MM.1S (cell line): ENCODE results near the gene CHP1.

Source experiments
- DNase-seq: peaks from one replicate; pipeline ENCODE4 v3.0.0-alpha.2; 2015
- H2AFZ ChIP-seq: fragments of 300-600 bp; sonication (generic); 2 replicates; pipeline ENCODE4 v1.6.0; 2016; ENCODE audit warnings: antibody characterized with exemption, low read length
- H3F3A ChIP-seq: fragments of 300-600 bp; sonication (generic); 2 replicates; pipeline ENCODE4 v1.6.1; 2016; ENCODE audit warnings: mild to moderate bottlenecking, antibody characterized with exemption, low read length, moderate library complexity, mixed read lengths; ENCODE audit not compliant: insufficient read depth
- H3K27ac ChIP-seq: fragments of 300-600 bp; sonication (generic); 2 replicates; pipeline ENCODE4 v1.5.1; 2016; ENCODE audit warnings: mild to moderate bottlenecking, low read length
- H3K27me3 ChIP-seq: fragments of 300-600 bp; sonication (generic); replicated peaks from 2 replicates; pipeline ENCODE4 v1.6.0; 2016; ENCODE audit warnings: low read length; ENCODE audit not compliant: insufficient read depth
- H3K36me3 ChIP-seq: fragments of 300-600 bp; sonication (generic); replicated peaks from 2 replicates; pipeline ENCODE4 v1.6.1; 2016; ENCODE audit warnings: mild to moderate bottlenecking, low read length, mixed read lengths; ENCODE audit not compliant: insufficient read depth
- H3K4me1 ChIP-seq: fragments of 300-600 bp; sonication (generic); 2 replicates; pipeline ENCODE4 v1.6.1; 2016; ENCODE audit warnings: low read length, mixed read lengths
- H3K4me2 ChIP-seq: fragments of 300-600 bp; sonication (generic); 2 replicates; pipeline ENCODE4 v1.6.0; 2016; ENCODE audit warnings: low read depth, low read length
- H3K4me3 ChIP-seq: fragments of 300-600 bp; sonication (generic); 2 replicates; pipeline ENCODE4 v1.5.1; 2016; ENCODE audit warnings: low read length, mixed read lengths
- H3K79me2 ChIP-seq: fragments of 300-600 bp; sonication (generic); 2 replicates; pipeline ENCODE4 v1.6.1; 2016; ENCODE audit warnings: mixed run types, low read length, mixed read lengths
- H3K9ac ChIP-seq: fragments of 300-600 bp; sonication (generic); 2 replicates; pipeline ENCODE4 v1.6.1; 2016; ENCODE audit warnings: low read length, mixed read lengths
- H3K9me2 ChIP-seq: fragments of 300-600 bp; sonication (generic); replicated peaks from 2 replicates; pipeline ENCODE4 v1.6.1; 2016; ENCODE audit warnings: mild to moderate bottlenecking, low read length, mixed read lengths; ENCODE audit not compliant: insufficient read depth
- H3K9me3 ChIP-seq: fragments of 300-600 bp; sonication (generic); replicated peaks from 2 replicates; pipeline ENCODE4 v1.6.1; 2016; ENCODE audit warnings: mild to moderate bottlenecking, low read length, mixed read lengths; ENCODE audit not compliant: insufficient read depth
- H4K20me1 ChIP-seq: fragments of 300-600 bp; sonication (generic); 2 replicates; pipeline ENCODE4 v1.6.1; 2016; ENCODE audit warnings: mild to moderate bottlenecking, low read length, moderate library complexity, mixed read lengths; ENCODE audit not compliant: insufficient read depth
- CTCF ChIP-seq: fragments of 300-600 bp; sonication (generic); IDR thresholded peaks from 2 replicates; pipeline ENCODE4 v1.5.1; 2016; ENCODE audit warnings: antibody characterized with exemption, low read length, mixed read lengths
- EZH2 ChIP-seq: fragments of 300-600 bp; sonication (generic); optimal IDR thresholded peaks from 2 replicates; pipeline ENCODE3; 2017; ENCODE audit warnings: low read depth, mild to moderate bottlenecking, antibody characterized with exemption, low read length, mixed read lengths
- EZH2phosphoT487 ChIP-seq: fragments of 300-600 bp; sonication (generic); IDR thresholded peaks from 2 replicates; pipeline ENCODE4 v1.6.1; 2018; ENCODE audit warnings: antibody characterized with exemption, low read length

The CHP1 gene

DNA sequence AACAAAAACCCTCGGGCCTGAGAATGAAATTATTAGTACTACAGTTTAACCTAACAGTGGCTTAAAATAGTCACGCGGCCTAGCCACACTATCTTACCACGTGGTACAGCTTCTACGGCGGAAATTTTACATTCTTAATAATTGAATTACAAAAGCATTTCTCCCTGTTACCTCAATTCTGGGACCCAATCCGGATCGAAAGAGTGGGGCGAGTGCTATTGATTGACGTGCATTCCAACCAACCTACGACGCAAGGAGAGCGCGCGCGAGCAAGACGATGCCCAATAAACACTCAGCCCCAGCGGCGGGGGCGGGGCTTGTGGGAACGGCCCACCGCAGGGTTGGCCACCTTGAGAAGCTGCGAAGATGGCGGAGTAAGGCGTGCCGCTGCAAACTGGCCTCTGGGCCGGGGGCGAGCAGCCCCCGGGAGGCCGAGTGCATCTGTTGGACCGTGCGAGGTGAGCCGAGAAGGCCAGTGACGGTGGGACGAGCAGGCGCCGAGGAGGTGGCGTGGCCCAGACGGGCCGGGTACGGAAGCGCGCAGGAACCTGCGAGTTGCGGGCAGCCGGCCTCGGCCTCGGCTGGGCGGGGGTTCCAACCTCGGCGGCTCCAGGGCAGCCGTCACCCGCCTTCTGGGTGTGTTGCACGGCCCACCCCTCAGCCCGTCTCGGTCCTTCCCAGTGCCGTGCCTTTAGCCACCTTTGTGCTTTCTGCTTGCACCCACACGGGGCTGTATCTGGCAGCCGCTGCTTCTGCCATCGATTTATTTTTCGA, 52.8 kb downstream of the CHP1 start:
- peak overlapping the region; percentile 64; the same call in 1 of the 2 replicates for H3K4me2 ChIP-seq
- no peak for TF ChIP-seq CTCF
- no peak for TF ChIP-seq EZH2phosphoT487
- no peak for TF ChIP-seq EZH2
- peak overlapping the region; percentile 86 for H3K9ac ChIP-seq
- no peaks in the 10 kb centered on the region for H3K9me3 ChIP-seq
- 0 out of 2 replicates have a peak, but pooled peaks cover 6% of the 10 kb centered on the region for H3F3A ChIP-seq
- H3K27me3 ChIP-seq, result no peaks in the 10 kb centered on the region
- DNase-seq, result peak; percentile 100
- peaks cover 28% of the 10 kb centered on the region for H3K36me3 ChIP-seq
- H3K9me2 ChIP-seq, result no peaks in the 10 kb centered on the region
- peaks cover 49% of the 10 kb centered on the region for H3K79me2 ChIP-seq
- peak overlapping the region; percentile 88 for H3K4me3 ChIP-seq
- H4K20me1 ChIP-seq, result no peaks in the 10 kb centered on the region
- H3K27ac ChIP-seq, result peak overlapping the region; percentile 65; the same call in 1 of the 2 replicates
- H2AFZ ChIP-seq, result peak overlapping the region; percentile 77
- no peaks in the 10 kb centered on the region; the same call in 1 of the 2 replicates for H3K4me1 ChIP-seq

DNA sequence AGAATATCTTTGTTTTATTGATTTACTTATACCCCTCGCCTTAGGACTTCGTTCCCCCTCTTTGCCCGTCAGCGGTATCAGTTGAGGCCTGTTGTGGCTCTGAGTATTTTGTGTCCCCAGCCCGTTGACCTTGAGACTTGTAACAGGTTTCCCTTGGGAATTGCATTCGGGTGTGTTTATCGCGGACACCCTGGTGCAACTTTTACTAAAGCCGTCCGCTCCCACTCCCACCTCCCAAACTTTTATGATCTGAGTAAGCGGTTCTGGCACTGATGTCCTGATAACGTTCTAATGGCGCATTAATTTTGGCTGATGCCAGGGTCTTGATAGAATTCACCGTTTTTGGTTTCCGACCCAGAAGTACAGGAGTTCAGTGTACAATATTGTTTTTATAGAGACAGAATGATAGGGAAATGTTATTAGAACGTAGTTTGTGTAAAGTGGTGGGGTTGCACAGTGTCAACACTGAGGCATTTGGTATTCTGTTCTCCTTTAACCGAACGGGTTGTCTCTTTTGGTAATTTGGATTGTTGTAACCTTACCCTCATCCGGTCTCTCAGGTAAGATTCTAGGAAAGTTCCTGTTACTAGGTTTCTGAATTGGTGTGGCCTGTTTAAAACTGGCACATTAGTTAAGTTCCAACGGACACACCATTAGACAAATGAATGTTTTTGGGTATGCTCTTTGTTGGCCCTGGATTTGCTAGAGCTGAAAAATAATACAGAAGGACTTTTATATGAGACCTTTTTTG, 53.5 kb downstream of the CHP1 start:
- H3K9ac ChIP-seq, result peak overlapping the region; percentile 86
- H2AFZ ChIP-seq, result peak overlapping the region; percentile 37; the same call in 1 of the 2 replicates
- H3K27me3 ChIP-seq, result no peaks in the 10 kb centered on the region
- H3K4me1 ChIP-seq, result no peaks in the 10 kb centered on the region; the same call in 1 of the 2 replicates
- peak; percentile 10 for DNase-seq
- H3K9me2 ChIP-seq, result no peaks in the 10 kb centered on the region
- peak overlapping the region; percentile 36 for H3K4me2 ChIP-seq
- peaks cover 28% of the 10 kb centered on the region for H3K36me3 ChIP-seq
- H3K79me2 ChIP-seq, result peaks cover 49% of the 10 kb centered on the region
- H3K27ac ChIP-seq, result peak overlapping the region; percentile 65; the same call in 1 of the 2 replicates
- H3K9me3 ChIP-seq, result no peaks in the 10 kb centered on the region
- H3K4me3 ChIP-seq, result peak overlapping the region; percentile 88
- no peaks in the 10 kb centered on the region for H4K20me1 ChIP-seq
- 0 out of 2 replicates have a peak, but pooled peaks cover 6% of the 10 kb centered on the region for H3F3A ChIP-seq
- TF ChIP-seq CTCF (no peak), EZH2phosphoT487 (no peak)

DNA sequence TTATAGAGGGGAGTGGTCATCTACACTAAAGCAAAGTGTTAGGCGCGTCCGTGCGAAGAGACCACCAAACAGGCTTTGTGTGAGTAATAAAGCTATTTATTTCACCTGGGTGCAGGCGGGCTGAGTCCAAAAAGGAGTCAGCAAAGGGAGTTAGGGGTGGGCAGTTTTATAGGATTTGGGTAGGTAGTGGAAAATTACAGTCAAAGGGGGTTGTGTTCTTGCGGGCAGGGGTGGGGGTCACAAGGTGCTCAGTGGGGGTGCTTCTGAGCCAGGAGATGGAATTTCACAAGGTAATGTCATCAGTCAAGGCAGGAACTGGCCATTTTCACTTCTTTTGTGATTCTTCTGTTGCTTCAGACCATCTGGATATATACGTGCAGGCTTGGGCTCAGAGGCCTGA, 54.2 kb downstream of the CHP1 start:
- Histone ChIP-seq H3K79me2 (peaks cover 49% of the 10 kb centered on the region), H2AFZ (no peak overlapping the region), H3K4me1 (no peaks in the 10 kb centered on the region; the same call in 1 of the 2 replicates), H3K36me3 (peaks cover 28% of the 10 kb centered on the region), H3K9me3 (no peaks in the 10 kb centered on the region), H3F3A (0 out of 2 replicates have a peak, but pooled peaks cover 6% of the 10 kb centered on the region), H3K9me2 (no peaks in the 10 kb centered on the region), H3K4me2 (peak overlapping the region; percentile 36), H3K9ac (no peak overlapping the region; the same call in 1 of the 2 replicates), H3K4me3 (peak overlapping the region; percentile 88), H3K27ac (no peak overlapping the region), H3K27me3 (no peaks in the 10 kb centered on the region), H4K20me1 (no peaks in the 10 kb centered on the region)
- no peak for DNase-seq
- no peak for TF ChIP-seq EZH2
- TF ChIP-seq EZH2phosphoT487, result no peak
- TF ChIP-seq CTCF, result no peak
